Stimulated activated CD4-positive, alpha-beta T cell treated with anti-CD3 and anti-CD28 coated beads, Interleukin-15, amount 100 ng/mL, for 1 hour (primary cell): ENCODE results near the gene ZP3.
"Not testable (repeated sequence)": the region's sequence is repeated elsewhere in the genome, so short reads cannot be mapped to it uniquely, and the experiment has no call there.

Experiments
- DNase-seq, 2 donors: peaks; one replicate each; pipeline ENCODE4 v3.0.0-alpha.2; 2020; ENCODE audit warnings: low read depth in 1 of 2, low spot score in 1 of 2

Gene ZP3

GRCh38 chr7:76424413-76425111 lies at the start of gene ZP3:
TSS of gene ZP3 (plus strand) at chr7:76424950. CDS start at chr7:76424965, 15 bp downstream.
- DNase-seq, result no peak

DNA sequence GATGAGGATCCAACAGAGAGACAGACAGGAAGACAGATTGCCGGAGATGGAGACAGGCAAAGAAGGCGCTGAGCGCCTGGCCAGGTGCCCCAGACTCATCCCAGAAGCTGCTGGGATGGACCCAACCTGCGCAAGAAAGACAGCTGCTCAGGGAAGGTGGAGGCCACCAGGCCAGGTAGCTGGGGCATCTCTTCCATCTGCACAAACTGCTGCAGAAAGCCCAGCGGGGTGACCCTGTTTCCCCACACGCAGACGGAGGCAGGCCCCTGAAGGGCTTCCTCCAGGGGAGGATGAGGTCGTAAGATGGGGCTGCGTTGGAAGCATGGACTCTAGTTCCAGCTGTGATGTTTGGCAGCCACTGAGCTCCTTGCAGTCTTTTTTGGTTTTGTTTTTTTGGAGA lies 49.5 kb upstream of the ZP3 start:
- DNase-seq, result no peak

GRCh38 chr7:76377186-76377918 lies 47.4 kb upstream of the ZP3 start:
- no peak for DNase-seq

GRCh38 chr7:76380623-76380966 lies 44.2 kb upstream of the ZP3 start:
- no peak for DNase-seq

- no peak for DNase-seq
These were observed 42.9 kb upstream of the ZP3 start for GRCh38 chr7:76381814-76382213.

DNA sequence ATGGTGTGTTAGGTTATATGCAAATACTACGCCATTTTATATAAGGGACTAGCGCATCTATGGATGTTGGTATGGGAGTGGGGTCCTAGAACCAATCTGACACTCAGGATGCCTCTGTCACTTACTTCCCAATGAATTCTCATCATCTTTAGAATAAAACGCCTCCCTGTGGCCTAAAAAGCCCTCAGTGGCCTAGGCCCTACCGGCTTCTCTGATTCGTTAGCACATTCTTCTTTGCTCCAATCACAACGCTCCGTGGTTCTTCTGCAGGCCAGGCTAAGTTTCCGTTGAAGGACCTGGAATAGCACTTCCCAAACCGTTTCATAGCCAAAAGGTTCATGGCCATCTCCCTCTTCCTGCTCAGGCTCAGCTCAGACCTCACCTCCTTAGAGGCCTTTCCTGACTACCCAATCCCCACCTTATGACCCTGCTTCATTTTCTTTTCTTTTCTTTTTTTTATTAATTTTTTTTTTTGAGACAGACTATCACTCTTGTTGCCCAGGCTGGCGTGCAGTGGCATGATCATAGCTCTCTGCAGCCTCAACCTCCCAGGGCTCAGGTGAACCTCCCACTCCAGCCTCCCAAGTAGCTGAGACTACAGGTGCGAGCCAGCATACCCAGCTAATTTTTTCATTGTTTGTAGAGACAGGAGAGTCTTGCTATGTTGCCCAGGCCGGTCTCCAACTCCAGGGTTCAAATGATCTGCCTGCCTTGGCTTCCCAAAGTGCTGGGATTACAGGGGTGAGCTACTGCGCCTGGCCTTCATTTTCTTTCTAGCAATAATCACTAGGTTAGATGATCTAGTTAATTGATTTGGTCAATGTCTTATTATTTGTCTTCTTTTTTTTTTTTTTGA lies 41.4 kb upstream of the ZP3 start:
- DNase-seq, result no peak

DNA sequence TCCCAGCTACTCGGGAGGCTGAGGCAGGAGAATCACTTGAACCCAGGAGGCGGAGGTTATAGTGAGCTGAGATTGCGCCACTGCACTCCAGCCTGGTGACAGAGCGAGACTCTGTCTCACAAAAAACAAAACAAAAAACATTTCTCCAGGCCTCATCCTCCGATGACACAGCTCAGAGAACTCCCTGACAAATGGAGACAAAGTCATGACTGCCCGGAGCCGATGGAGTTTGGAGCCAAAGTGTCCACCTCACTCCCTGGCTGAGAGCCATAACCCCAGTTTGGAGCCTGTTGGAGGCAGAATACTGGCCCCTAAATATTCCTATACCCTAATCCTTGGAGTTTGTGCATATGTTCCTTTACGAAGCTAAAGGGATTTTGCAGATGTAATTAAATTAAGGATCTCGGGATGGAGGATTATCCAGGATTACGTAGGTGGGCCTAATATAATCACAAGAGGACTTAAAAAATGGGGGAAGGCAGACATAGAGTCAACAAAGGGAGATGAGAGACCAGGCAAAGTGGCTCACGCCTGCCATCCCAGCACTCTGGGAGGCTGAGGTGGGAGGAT lies 38.0 kb upstream of the ZP3 start:
- DNase-seq, result no peak

GRCh38 chr7:76387789-76388188 lies 37.0 kb upstream of the ZP3 start:
- not testable (repeated sequence) for DNase-seq

GRCh38 chr7:76390092-76390491 lies 34.7 kb upstream of the ZP3 start:
- DNase-seq, result no peak

- no peak for DNase-seq
These were observed 32.1 kb upstream of the ZP3 start for GRCh38 chr7:76392531-76393115.

GRCh38 chr7:76393116-76394031 lies 31.4 kb upstream of the ZP3 start:
- peak; percentile 88 to 89 for DNase-seq

GRCh38 chr7:76394957-76395356 lies 29.8 kb upstream of the ZP3 start:
- no peak for DNase-seq

DNA sequence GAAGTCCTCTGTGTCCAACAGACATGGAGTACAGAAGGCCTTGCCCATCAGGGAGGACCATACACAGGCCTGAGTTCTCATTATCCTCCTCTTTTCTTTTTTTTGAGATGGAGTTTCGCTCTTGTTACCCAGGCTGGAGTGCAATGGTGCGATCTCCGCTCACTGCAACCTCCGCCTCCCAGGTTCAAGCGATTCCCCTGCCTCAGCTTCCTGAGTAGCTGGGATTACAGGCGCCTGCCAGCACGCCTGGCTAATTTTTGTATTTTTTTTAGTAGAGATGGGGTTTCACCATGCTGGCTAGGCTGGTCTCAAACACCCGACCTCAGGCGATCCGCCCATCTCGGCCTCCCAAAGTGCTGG lies 29.2 kb upstream of the ZP3 start:
- not testable (repeated sequence) for DNase-seq

- no peak for DNase-seq
These were observed 28.6 kb upstream of the ZP3 start for GRCh38 chr7:76395965-76396726.

GRCh38 chr7:76396864-76397263 lies 27.9 kb upstream of the ZP3 start:
- no peak for DNase-seq

GRCh38 chr7:76397409-76398183 lies 27.2 kb upstream of the ZP3 start:
- DNase-seq, result peak; percentile 66 to 83

DNA sequence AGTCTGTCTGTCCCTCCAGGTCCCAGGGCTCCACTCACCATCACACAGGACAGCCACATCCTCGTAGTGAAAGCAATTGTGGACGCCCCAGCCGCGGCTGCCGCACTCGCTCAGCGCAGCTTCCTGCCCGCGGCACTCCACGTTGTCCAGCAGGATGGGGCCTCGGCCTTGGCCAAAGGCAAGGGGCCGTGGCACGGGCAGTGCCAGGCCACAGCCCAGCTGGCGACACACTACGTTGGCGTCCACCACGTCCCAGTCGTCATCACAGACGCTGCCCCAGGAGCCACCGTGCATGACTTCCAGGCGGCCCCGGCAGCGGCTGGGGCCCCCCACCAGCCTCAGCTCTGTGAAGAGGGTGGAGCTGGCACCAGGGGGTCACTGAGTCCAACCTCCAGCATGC lies 24.5 kb upstream of the ZP3 start:
- DNase-seq, result no peak

DNA sequence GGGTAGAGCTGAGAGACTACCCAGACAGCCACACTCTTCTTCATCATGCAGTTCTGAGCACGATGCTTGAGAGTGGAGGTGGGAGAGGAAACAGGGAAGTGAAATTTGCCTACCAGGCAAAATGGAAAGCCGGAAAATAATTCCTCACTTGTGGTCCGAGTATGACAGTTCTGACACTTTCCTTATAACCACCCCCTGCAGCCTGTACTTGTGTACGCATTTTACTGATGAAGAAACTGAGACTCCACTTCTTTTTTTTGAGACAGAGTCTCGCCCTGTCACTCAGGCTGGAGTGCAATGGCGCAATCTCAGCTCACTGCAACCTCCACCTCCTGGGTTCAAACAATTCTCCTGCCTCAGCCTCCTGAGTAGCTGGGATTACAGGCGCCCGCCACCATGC lies 21.7 kb upstream of the ZP3 start:
- DNase-seq, result not testable (repeated sequence)
